ENCODE data around the gene PRRG1. TPM values are rescaled to one million over a fixed set of nuclear protein-coding genes. Genes with fewer than 3 reads are reported as not detected.

Gene PRRG1
- 9.0 and 10.2 TPM in 2 replicates for total RNA-seq (2021)
- long read RNA-seq, full-length matches to known transcripts, result 9 of 11 reads
- long read RNA-seq, partial matches to known transcripts, result 1 of 11 reads
- long read RNA-seq, other reads (novel, unspliced or antisense), result 1 of 11 reads

- H3K27ac Mint-ChIP-seq, result peak within 1 kb of the TSS; percentile 77 to 93 (median 86); a peak in 6 of 7 replicates
Measured at GRCh38 chrX:37349221-37350033, at the start of gene PRRG1. PRRG1 (plus strand) TSS chrX:37349364; CDS start chrX:37406250, 56,886 bp downstream.

More at GRCh38 chrX:37349221-37350033, at the start of gene PRRG1:
- peaks cover 4% of the 10 kb centered on the region; the same call in 1 of the 2 replicates for H3K4me1 ChIP-seq (ENCODE audit: insufficient read depth, low read length)
- H4K91ac ChIP-seq (ENCODE audit: insufficient read length, low read depth, low read length), result no peak within 1 kb of the TSS
- H3K36me3 Mint-ChIP-seq (ENCODE audit: insufficient read depth in 1 of 3, low read depth in 3 of 3), result peaks cover 0 to 4% (median 2%) of the 10 kb centered on the region in 3 experiments; a peak in 4 of 7 replicates
- peaks cover 23 to 31% of the 10 kb centered on the region in 2 experiments for H3K4me1 Mint-ChIP-seq
- H3K9ac ChIP-seq (ENCODE audit: extremely low read depth, insufficient read length, low read length), result peak within 1 kb of the TSS; percentile 67
- H3K27me3 ChIP-seq (ENCODE audit: insufficient read depth, low read length), result no peaks in the 10 kb centered on the region
- no peak within 1 kb of the TSS for H2BK12ac ChIP-seq (ENCODE audit: insufficient read length, low read depth, low read length)
- H3K4me3 Mint-ChIP-seq, result peak within 1 kb of the TSS; percentile 85 to 92
- peak within 1 kb of the TSS; percentile 54 for H3K4me2 ChIP-seq (ENCODE audit: insufficient read depth, insufficient read length, low read length)
- peaks cover 4% of the 10 kb centered on the region; the same call in 1 of the 2 replicates for H3K79me2 ChIP-seq (ENCODE audit: insufficient read depth, low read length)
- H2BK120ac ChIP-seq (ENCODE audit: low read depth, low read length, poor library complexity, severe bottlenecking), result no peak within 1 kb of the TSS
- H3K18ac ChIP-seq (ENCODE audit: insufficient read length, low read depth, low read length), result no peak within 1 kb of the TSS
- no peaks in the 10 kb centered on the region for H3K9me3 ChIP-seq (ENCODE audit: control insufficient read depth, low read depth, low read length)
- WGBS (ENCODE audit: extremely low coverage, insufficient read length, low lambda C conversion rate), result no CpG with 5 or more reads among the region's 61 CpGs
- H3K56ac ChIP-seq (ENCODE audit: insufficient read length, low read depth, low read length), result no peak within 1 kb of the TSS
- no peak within 1 kb of the TSS for H3K23ac ChIP-seq (ENCODE audit: insufficient read length, low read depth, low read length)
- H2BK15ac ChIP-seq (ENCODE audit: low read depth, low read length), result no peak within 1 kb of the TSS
- H3K23me2 ChIP-seq (ENCODE audit: insufficient read length, low read depth, low read length, poor library complexity, severe bottlenecking), result peaks cover 2% of the 10 kb centered on the region
- H2BK20ac ChIP-seq (ENCODE audit: low read depth, low read length, poor library complexity, severe bottlenecking), result no peak within 1 kb of the TSS
- DNase-seq, result peak; percentile 91
- no peak within 1 kb of the TSS for H2AK5ac ChIP-seq (ENCODE audit: insufficient read length, low read length)
- no peak within 1 kb of the TSS for H3K27ac ChIP-seq (ENCODE audit: insufficient read length, low read depth, low read length)
- no peak within 1 kb of the TSS for H2AFZ ChIP-seq (ENCODE audit: low read length)
- H3K4ac ChIP-seq (ENCODE audit: low read depth, low read length), result no peak within 1 kb of the TSS
- no peak within 1 kb of the TSS for H4K5ac ChIP-seq (ENCODE audit: insufficient read length, low read depth, low read length)
- H3K14ac ChIP-seq (ENCODE audit: insufficient read depth, low read length), result peak within 1 kb of the TSS; percentile 41; the same call in 1 of the 2 replicates
- H2BK5ac ChIP-seq (ENCODE audit: insufficient read length, low read length), result no peak within 1 kb of the TSS
- no peaks in the 10 kb centered on the region for H4K20me1 ChIP-seq (ENCODE audit: control insufficient read depth, insufficient read depth, insufficient read length)
- H3T11ph ChIP-seq (ENCODE audit: low read length), result no peak within 1 kb of the TSS
- no peaks in the 10 kb centered on the region for H3K79me1 ChIP-seq (ENCODE audit: insufficient read depth, low read depth, low read length, poor library complexity, severe bottlenecking)
- peaks cover 31 to 47% of the 10 kb centered on the region in 2 experiments for H3K9me3 Mint-ChIP-seq
- TF ChIP-seq CTCF (conservative IDR thresholded peaks at IDR 0.05), result no peak
- H3K27me3 Mint-ChIP-seq (ENCODE audit: low read depth), result no peaks in the 10 kb centered on the region; the same call in 1 of the 2 replicates
- H4K8ac ChIP-seq (replicated peaks; ENCODE audit: insufficient read length, low read depth, low read length), result no peak within 1 kb of the TSS
